ENCODE data around the gene SLIT1.

The SLIT1 gene

GRCh38 chr10:96986200-96986856 lies 199.4 kb downstream of the SLIT1 start:
- H3K27ac ChIP-seq: no peak overlapping the region
- TF ChIP-seq CTCF (IDR thresholded peaks at IDR 0.05): no peak

GRCh38 chr10:96984541-96985131 lies 201.1 kb downstream of the SLIT1 start:
- H3K4me1 ChIP-seq: peaks cover 0 to 12% (median 0%) of the 10 kb centered on the region in 4 donors
- H3K9me3 ChIP-seq: no peaks in the 10 kb centered on the region
- DNase-seq: no peak
- intact Hi-C loops (cut with DNase I; ENCODE audit: low total_unique reads): no loop called here
- no peak for TF ChIP-seq CTCF (IDR thresholded peaks at IDR 0.05)
- no peak overlapping the region for H3K27ac ChIP-seq
- H3K4me3 ChIP-seq: peak overlapping the region in 1 of 2 donors; percentile 10
- no peaks in the 10 kb centered on the region for H3K27me3 ChIP-seq
- peaks cover 19 to 20% (median 20%) of the 10 kb centered on the region in 3 donors for H3K36me3 ChIP-seq

More at GRCh38 chr10:96986200-96986856, 199.4 kb downstream of the SLIT1 start:
- peaks cover 0 to 29% (median 3%) of the 10 kb centered on the region in 4 donors for H3K4me1 ChIP-seq
- intact Hi-C loops (cut with DNase I; ENCODE audit: low total_unique reads): no loop called here
- no peaks in the 10 kb centered on the region for H3K27me3 ChIP-seq
- H3K4me3 ChIP-seq: no peak overlapping the region
- peaks cover 10 to 12% (median 10%) of the 10 kb centered on the region in 3 donors for H3K36me3 ChIP-seq
- no peak for DNase-seq
- no peaks in the 10 kb centered on the region for H3K9me3 ChIP-seq

- no peaks in the 10 kb centered on the region for H3K27me3 ChIP-seq
- no peak overlapping the region for H3K27ac ChIP-seq
- no peaks in the 10 kb centered on the region for H3K9me3 ChIP-seq
- H3K4me3 ChIP-seq: no peak overlapping the region
- DNase-seq: no peak
- H3K4me1 ChIP-seq: no peaks in the 10 kb centered on the region
- no peak for TF ChIP-seq CTCF (IDR thresholded peaks at IDR 0.05)
- intact Hi-C loops (cut with DNase I; ENCODE audit: low total_unique reads): no loop called here
- peaks cover 19 to 20% (median 20%) of the 10 kb centered on the region in 3 donors for H3K36me3 ChIP-seq
Observed at GRCh38 chr10:96982149-96982930, 203.4 kb downstream of the SLIT1 start.

- H3K4me1 ChIP-seq: no peaks in the 10 kb centered on the region
- no peak overlapping the region for H3K27ac ChIP-seq
- intact Hi-C loops (cut with DNase I; ENCODE audit: low total_unique reads): no loop called here
- H3K9me3 ChIP-seq: no peaks in the 10 kb centered on the region
- H3K36me3 ChIP-seq: peaks cover 19 to 20% (median 20%) of the 10 kb centered on the region in 3 donors
- H3K27me3 ChIP-seq: no peaks in the 10 kb centered on the region
- no peak for DNase-seq
- H3K4me3 ChIP-seq: no peak overlapping the region
- TF ChIP-seq CTCF (IDR thresholded peaks at IDR 0.05): no peak
Observed at GRCh38 chr10:96978621-96979154, 207.1 kb downstream of the SLIT1 start.

GRCh38 chr10:96975136-96975535 lies 210.6 kb downstream of the SLIT1 start:
- no peak overlapping the region for H3K27ac ChIP-seq
- intact Hi-C loops (cut with DNase I; ENCODE audit: low total_unique reads): no loop called here

More at GRCh38 chr10:96975136-96975535, 210.6 kb downstream of the SLIT1 start:
- Histone ChIP-seq H3K4me3 (no peak overlapping the region), H3K4me1 (no peaks in the 10 kb centered on the region), H3K27me3 (no peaks in the 10 kb centered on the region), H3K36me3 (no peaks in the 10 kb centered on the region), H3K9me3 (no peaks in the 10 kb centered on the region)
- TF ChIP-seq CTCF (IDR thresholded peaks at IDR 0.05): no peak
- no peak for DNase-seq
